GM19035 (cell line): ENCODE results near the gene TRO.
A peak's percentile ranks its signal among the peaks of the same experiment; 100 is the strongest.

Experiments
- ATAC-seq: cut with Tn5 transposase; IDR thresholded peaks from one replicate; pipeline ENCODE4 v1.9.1; 2021; ENCODE audit not compliant: unreplicated experiment

Gene TRO

GRCh38 chrX:54920610-54921426, at the start of gene TRO:
Gene TRO (plus strand): TSS chrX:54920824. CDS start chrX:54922247, 1,423 bp downstream.
- ATAC-seq: no peak

- ATAC-seq: no peak
Measured at GRCh38 chrX:54885740-54886139, 34.9 kb upstream of the TRO start.

- no peak for ATAC-seq
Measured at GRCh38 chrX:54891573-54891972, 29.1 kb upstream of the TRO start.

- ATAC-seq: no peak
Measured at GRCh38 chrX:54894159-54894558, 26.5 kb upstream of the TRO start.

- ATAC-seq: no peak
Measured at GRCh38 chrX:54909941-54910340, 10.7 kb upstream of the TRO start.

GRCh38 chrX:54921427-54922021, 900 bp downstream of the TRO start:
- peak; percentile 73 for ATAC-seq

GRCh38 chrX:54922547-54922946, 1.9 kb downstream of the TRO start:
- no peak for ATAC-seq

- ATAC-seq: no peak
Measured at GRCh38 chrX:54923376-54923775, 2.8 kb downstream of the TRO start.

- no peak for ATAC-seq
Measured at GRCh38 chrX:54926978-54927377, 6.4 kb downstream of the TRO start.

GRCh38 chrX:54928876-54929275, 8.3 kb downstream of the TRO start:
- ATAC-seq: no peak

GRCh38 chrX:54930291-54931049, 9.8 kb downstream of the TRO start:
- no peak for ATAC-seq

- ATAC-seq: no peak
Measured at GRCh38 chrX:54931107-54931506, 10.5 kb downstream of the TRO start.

GRCh38 chrX:54933150-54933826, 12.7 kb downstream of the TRO start:
- no peak for ATAC-seq

- ATAC-seq: no peak
Measured at GRCh38 chrX:54934058-54934457, 13.4 kb downstream of the TRO start.

GRCh38 chrX:54934890-54935289, 14.3 kb downstream of the TRO start:
- no peak for ATAC-seq

GRCh38 chrX:54935306-54935705, 14.7 kb downstream of the TRO start:
- ATAC-seq: no peak

- no peak for ATAC-seq
Measured at GRCh38 chrX:54937416-54937815, 16.8 kb downstream of the TRO start.

GRCh38 chrX:54944816-54945215, 24.2 kb downstream of the TRO start:
- no peak for ATAC-seq

GRCh38 chrX:54945224-54945623, 24.6 kb downstream of the TRO start:
- ATAC-seq: no peak

- no peak for ATAC-seq
Measured at GRCh38 chrX:54950730-54951375, 30.2 kb downstream of the TRO start.

GRCh38 chrX:54961750-54962149, 41.1 kb downstream of the TRO start:
- no peak for ATAC-seq
